NAMALWA (cell line): ENCODE measurements around the gene EXOC4.

ENCODE experiments used
- DNase-seq: peaks from one replicate; pipeline ENCODE4 v3.0.0-alpha.2; 2015; ENCODE audit warnings: low spot score

EXOC4 gene

GRCh38 chr7:133539016-133539415 is 286.1 kb downstream of the EXOC4 start:
- DNase-seq, result no peak

- no peak for DNase-seq
Measured at GRCh38 chr7:133540096-133540860, 287.4 kb downstream of the EXOC4 start.

- no peak for DNase-seq
Measured at GRCh38 chr7:133542209-133542780, 289.4 kb downstream of the EXOC4 start.

- DNase-seq, result no peak
Measured at GRCh38 chr7:133543657-133544056, 290.8 kb downstream of the EXOC4 start.

GRCh38 chr7:133545618-133546017 is 292.7 kb downstream of the EXOC4 start:
- DNase-seq, result no peak

GRCh38 chr7:133547981-133548380 is 295.1 kb downstream of the EXOC4 start:
- DNase-seq, result no peak

- DNase-seq, result no peak
Measured at GRCh38 chr7:133549633-133550032, 296.8 kb downstream of the EXOC4 start.

- no peak for DNase-seq
Measured at GRCh38 chr7:133550145-133550544, 297.3 kb downstream of the EXOC4 start.

GRCh38 chr7:133550811-133551210 is 297.9 kb downstream of the EXOC4 start:
- DNase-seq, result no peak

GRCh38 chr7:133551466-133551865 is 298.6 kb downstream of the EXOC4 start:
- DNase-seq, result no peak

GRCh38 chr7:133552079-133552478 is 299.2 kb downstream of the EXOC4 start:
- no peak for DNase-seq

- no peak for DNase-seq
Measured at GRCh38 chr7:133554330-133554729, 301.5 kb downstream of the EXOC4 start.

- no peak for DNase-seq
Measured at GRCh38 chr7:133556048-133556447, 303.2 kb downstream of the EXOC4 start.

- DNase-seq, result no peak
Measured at GRCh38 chr7:133556553-133556952, 303.7 kb downstream of the EXOC4 start.

GRCh38 chr7:133560900-133561299 is 308.0 kb downstream of the EXOC4 start:
- DNase-seq, result no peak

- no peak for DNase-seq
Measured at GRCh38 chr7:133561396-133561795, 308.5 kb downstream of the EXOC4 start.

- no peak for DNase-seq
Measured at GRCh38 chr7:133562621-133563020, 309.7 kb downstream of the EXOC4 start.

GRCh38 chr7:133563251-133563650 is 310.4 kb downstream of the EXOC4 start:
- no peak for DNase-seq

GRCh38 chr7:133564484-133564883 is 311.6 kb downstream of the EXOC4 start:
- DNase-seq, result no peak

GRCh38 chr7:133568544-133568943 is 315.7 kb downstream of the EXOC4 start:
- no peak for DNase-seq

GRCh38 chr7:133570321-133570720 is 317.4 kb downstream of the EXOC4 start:
- no peak for DNase-seq

GRCh38 chr7:133571076-133571475 is 318.2 kb downstream of the EXOC4 start:
- no peak for DNase-seq

- DNase-seq, result no peak
Measured at GRCh38 chr7:133572087-133572486, 319.2 kb downstream of the EXOC4 start.

GRCh38 chr7:133572843-133573242 is 320.0 kb downstream of the EXOC4 start:
- no peak for DNase-seq
